ENCODE measurements around the gene COPG2.

DNA sequence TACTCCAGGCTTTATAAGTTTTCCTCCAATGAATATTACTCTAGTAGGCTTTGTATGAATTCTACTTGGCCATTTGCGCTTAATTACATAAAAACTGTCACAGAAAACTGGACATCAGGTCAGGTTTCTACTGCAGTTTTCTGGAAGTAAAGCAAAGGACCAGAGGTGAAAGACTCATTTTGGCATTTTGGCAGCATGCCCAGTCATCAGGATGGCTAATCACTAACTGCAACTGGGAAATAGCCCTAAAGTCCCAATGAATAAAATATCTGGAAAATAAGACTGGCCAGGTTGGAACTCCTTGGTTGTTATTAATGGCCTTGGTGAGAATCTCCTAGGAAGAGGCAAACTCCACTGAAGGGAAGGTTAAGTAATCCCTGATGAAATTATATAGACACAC, 75.5 kb downstream of the COPG2 start:
- TF ChIP-seq POLR2AphosphoS5 (IDR thresholded peaks at IDR 0.05; ENCODE audit: insufficient read depth in 1 of 2, low read depth in 1 of 2) (no peak), POLR2A (IDR thresholded peaks at IDR 0.05) (no peak)
